ENCODE measurements around the gene TRAPPC12. TPM values are rescaled to one million over a fixed set of nuclear protein-coding genes. Genes with fewer than 3 reads are reported as not detected.
A peak's percentile ranks its signal among the peaks of the same experiment; 100 is the strongest.
"Not testable (repeated sequence)": the region's sequence is repeated elsewhere in the genome, so short reads cannot be mapped to it uniquely, and the experiment has no call there.

The TRAPPC12 gene
- polyA plus RNA-seq, 1 donor: 74.8 TPM

DNA sequence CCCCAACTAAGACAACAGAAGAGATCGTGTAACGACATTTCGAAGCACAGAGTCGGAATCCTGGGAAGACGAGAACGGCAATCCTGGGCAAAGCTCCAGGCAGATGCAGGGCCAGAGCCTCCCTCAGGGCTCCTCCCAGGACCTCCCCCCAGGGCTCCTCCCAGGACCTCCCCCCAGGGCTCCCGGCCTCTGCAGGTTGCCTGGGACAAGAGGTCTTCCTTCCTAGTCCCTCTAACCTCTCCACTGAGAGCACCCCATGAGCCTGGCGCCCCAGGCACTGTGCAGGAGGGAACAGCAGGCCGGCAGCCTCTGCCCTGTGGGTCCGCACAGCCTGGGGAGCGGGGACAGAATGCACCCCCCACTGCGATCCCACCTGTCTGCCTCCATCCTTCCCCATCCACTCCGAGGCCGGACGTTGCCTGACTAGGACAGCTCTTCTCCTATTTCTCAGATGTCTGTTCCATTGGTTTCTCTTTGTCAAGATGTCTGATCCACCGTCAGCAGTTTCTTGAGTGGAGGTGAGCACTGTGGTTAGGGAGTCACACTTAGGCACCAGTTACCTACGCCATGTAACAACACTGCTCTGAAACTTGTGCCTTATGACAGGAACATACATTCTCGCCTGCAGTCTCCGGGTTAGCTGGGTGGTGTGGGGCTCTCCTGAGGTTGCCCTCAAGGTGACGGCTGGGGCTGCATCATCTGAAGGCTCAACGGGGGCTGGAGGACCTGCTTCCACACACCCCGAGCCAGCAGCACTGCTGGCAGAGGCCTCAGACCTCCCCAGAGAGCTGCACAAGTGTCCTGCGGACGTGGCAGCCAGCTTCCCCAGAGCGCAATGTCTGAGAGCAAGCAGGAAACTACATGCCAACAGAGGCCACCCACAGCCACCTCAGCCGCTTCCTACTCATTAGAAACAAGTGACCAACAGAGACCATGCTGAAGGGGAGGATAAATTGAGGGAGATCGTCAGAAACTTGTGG lies 111.0 kb downstream of the TRAPPC12 start:
- Histone ChIP-seq H3K27ac (ENCODE audit: low read length) (no peak overlapping the region), H3K27me3 (ENCODE audit: control insufficient read depth, insufficient read depth, low read length) (no peaks in the 10 kb centered on the region), H3K4me3 (ENCODE audit: low read length) (no peak overlapping the region), H3K36me3 (ENCODE audit: control insufficient read depth, insufficient read depth, low read length) (peaks cover 4% of the 10 kb centered on the region), H3K9me3 (ENCODE audit: control insufficient read depth, low read depth, low read length) (peaks cover 4% of the 10 kb centered on the region), H3K4me1 (ENCODE audit: control insufficient read depth, insufficient read depth, low read length) (peaks cover 14% of the 10 kb centered on the region)
- DNase-seq: no peak
- WGBS (ENCODE audit: insufficient coverage, low lambda C conversion rate): 57% methylated on average over 1 of the region's 27 CpGs

DNA sequence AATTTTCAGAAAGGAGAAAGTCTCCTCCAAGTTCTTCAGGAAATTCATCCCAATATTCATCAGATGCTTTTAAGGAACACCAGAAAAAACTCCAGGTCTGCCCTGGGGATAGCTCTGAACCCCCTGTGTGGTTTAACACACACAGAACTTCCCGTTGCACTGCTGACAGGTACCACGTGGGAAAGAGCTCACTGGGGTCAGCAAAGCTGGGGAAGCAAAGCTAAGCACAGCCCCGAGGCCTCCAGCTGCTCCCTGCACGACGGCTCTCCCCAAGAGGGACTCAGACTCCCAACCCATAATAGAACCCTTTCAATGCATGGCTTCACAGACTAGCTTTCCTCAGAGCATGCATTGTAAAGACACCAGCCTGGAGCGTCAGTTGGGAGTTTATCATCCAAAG lies 111.8 kb downstream of the TRAPPC12 start:
- peaks cover 4% of the 10 kb centered on the region for H3K36me3 ChIP-seq (ENCODE audit: control insufficient read depth, insufficient read depth, low read length)
- no CpG with 5 or more reads among the region's 6 CpGs for WGBS (ENCODE audit: insufficient coverage, low lambda C conversion rate)
- peaks cover 14% of the 10 kb centered on the region for H3K4me1 ChIP-seq (ENCODE audit: control insufficient read depth, insufficient read depth, low read length)
- H3K27me3 ChIP-seq (ENCODE audit: control insufficient read depth, insufficient read depth, low read length): no peaks in the 10 kb centered on the region
- no peak overlapping the region for H3K27ac ChIP-seq (ENCODE audit: low read length)
- no peak for DNase-seq
- H3K9me3 ChIP-seq (ENCODE audit: control insufficient read depth, low read depth, low read length): peaks cover 4% of the 10 kb centered on the region
- no peak overlapping the region for H3K4me3 ChIP-seq (ENCODE audit: low read length)

DNA sequence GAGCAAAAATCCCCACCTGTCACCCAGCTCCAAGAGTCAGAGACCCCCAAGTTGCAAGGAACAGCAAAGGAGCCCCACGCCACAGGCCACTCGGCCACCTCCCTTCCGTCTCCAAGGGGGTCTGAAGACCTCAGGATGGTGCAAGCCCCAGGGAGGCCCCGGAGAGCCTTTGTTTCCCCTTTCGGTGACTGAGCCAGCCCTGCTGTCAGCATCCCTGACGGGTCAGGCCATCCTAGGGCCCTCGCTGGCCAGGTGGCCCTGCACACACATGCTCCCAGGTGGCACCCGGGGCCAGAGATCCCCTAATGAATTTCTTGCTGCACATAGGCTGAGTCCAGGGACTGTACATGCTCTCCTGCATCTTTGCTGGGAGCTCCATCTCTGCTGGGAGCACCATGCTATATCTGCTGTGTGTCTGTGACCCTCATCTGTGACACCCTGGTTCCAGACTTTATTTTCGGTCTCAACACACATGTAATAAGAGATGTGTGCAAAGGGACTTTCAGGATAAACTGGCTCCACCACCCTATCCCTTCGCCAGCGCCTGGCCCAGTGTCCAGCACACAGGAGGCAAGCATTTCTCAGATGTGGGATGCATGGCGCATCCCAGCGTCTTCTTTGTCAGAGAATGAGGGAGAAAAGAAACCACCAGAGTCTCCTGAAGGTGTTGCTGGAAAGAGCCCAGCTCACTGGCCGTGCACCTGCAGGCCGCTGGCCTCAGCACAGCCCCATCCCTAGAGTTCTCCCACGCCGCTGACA lies 112.4 kb downstream of the TRAPPC12 start:
- DNase-seq: no peak
- Histone ChIP-seq H3K27me3 (ENCODE audit: control insufficient read depth, insufficient read depth, low read length) (no peaks in the 10 kb centered on the region), H3K9me3 (ENCODE audit: control insufficient read depth, low read depth, low read length) (peaks cover 4% of the 10 kb centered on the region), H3K4me3 (ENCODE audit: low read length) (no peak overlapping the region), H3K4me1 (ENCODE audit: control insufficient read depth, insufficient read depth, low read length) (peaks cover 14% of the 10 kb centered on the region), H3K36me3 (ENCODE audit: control insufficient read depth, insufficient read depth, low read length) (peaks cover 7% of the 10 kb centered on the region), H3K27ac (ENCODE audit: low read length) (no peak overlapping the region)
- WGBS (ENCODE audit: insufficient coverage, low lambda C conversion rate): no CpG with 5 or more reads among the region's 17 CpGs

DNA sequence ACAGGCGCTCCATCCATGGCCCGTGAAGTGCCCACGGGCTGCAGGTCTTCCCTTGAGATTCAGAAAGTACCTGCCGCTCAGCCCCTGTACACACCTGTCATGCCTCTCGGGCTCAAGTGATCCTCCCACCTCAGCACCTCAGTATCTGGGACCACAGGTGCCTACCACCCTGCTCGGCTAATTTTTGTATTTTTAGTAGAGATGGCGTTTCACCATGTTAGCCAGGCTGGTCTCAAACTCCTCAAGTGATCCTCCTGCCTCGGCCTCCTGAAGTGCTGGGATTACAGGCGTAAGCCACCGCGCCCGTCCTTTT lies 112.9 kb downstream of the TRAPPC12 start:
- not testable (repeated sequence) for H3K27me3 ChIP-seq (ENCODE audit: control insufficient read depth, insufficient read depth, low read length); H3K9me3 ChIP-seq (ENCODE audit: control insufficient read depth, low read depth, low read length); H3K4me3 ChIP-seq (ENCODE audit: low read length); DNase-seq; H3K27ac ChIP-seq (ENCODE audit: low read length)
- no CpG with 5 or more reads among the region's 12 CpGs for whole genome bisulfite sequencing (ENCODE audit: insufficient coverage, low lambda C conversion rate)
- Histone ChIP-seq H3K36me3 (ENCODE audit: control insufficient read depth, insufficient read depth, low read length) (peaks cover 12% of the 10 kb centered on the region), H3K4me1 (ENCODE audit: control insufficient read depth, insufficient read depth, low read length) (peaks cover 14% of the 10 kb centered on the region)

DNA sequence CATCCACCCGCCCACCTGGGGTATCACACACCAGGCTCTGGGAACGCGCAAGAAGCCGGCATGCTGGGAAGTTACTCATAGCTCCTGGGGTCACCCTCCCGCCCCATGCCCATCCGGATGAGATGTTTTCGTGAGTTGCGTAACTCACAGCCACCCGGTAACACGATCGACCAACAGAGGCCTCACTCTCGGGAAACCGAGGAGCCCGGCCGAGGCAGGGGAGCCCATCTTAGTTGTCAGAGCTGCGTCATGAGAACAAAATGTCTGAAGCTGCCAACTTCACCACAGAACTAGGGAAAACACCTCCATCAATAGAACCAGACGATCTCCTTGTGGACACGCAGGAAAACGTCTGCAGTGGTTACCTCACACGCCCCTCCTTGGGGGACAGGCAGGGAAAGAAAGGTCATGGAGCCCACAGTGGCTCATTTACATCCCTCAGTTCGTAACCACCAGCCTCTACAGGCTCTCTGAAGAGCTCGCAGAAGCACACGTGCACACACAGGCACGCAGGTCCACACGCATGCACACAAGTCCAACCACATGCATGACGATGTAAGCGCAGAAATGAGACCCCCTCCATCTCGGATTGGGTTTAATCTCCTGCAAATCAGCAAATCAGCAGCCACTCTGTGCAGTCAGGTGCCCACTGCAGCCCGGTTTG lies 113.6 kb downstream of the TRAPPC12 start:
- H3K4me1 ChIP-seq (ENCODE audit: control insufficient read depth, insufficient read depth, low read length): peaks cover 14% of the 10 kb centered on the region
- peaks cover 4% of the 10 kb centered on the region for H3K9me3 ChIP-seq (ENCODE audit: control insufficient read depth, low read depth, low read length)
- no peaks in the 10 kb centered on the region for H3K27me3 ChIP-seq (ENCODE audit: control insufficient read depth, insufficient read depth, low read length)
- peaks cover 18% of the 10 kb centered on the region for H3K36me3 ChIP-seq (ENCODE audit: control insufficient read depth, insufficient read depth, low read length)
- no peak overlapping the region for H3K27ac ChIP-seq (ENCODE audit: low read length)
- H3K4me3 ChIP-seq (ENCODE audit: low read length): no peak overlapping the region
- DNase-seq: no peak
- WGBS (ENCODE audit: insufficient coverage, low lambda C conversion rate): no CpG with 5 or more reads among the region's 29 CpGs

DNA sequence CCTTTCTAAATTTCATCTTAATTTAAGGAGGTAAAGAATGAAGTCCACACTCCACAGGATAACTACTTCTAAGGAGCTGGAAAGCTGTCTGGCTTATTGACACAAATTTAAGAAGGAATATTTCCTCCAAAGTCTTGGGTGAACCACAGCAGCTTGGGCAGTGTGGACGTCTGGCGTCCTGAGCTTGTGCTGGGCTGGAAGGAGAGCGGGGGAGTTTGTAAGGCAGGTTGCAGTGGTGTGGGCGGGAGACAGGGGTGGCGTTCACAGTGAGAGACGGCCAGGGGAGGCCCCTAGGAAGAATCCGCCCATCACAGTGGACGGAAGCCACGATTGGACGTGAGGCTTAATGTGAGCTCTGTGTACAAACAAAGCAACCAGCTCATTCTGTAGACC lies 114.1 kb downstream of the TRAPPC12 start:
- Histone ChIP-seq H3K27ac (ENCODE audit: low read length) (peak overlapping the region; percentile 30), H3K4me3 (ENCODE audit: low read length) (peak overlapping the region; percentile 39), H3K36me3 (ENCODE audit: control insufficient read depth, insufficient read depth, low read length) (peaks cover 22% of the 10 kb centered on the region), H3K4me1 (ENCODE audit: control insufficient read depth, insufficient read depth, low read length) (peaks cover 14% of the 10 kb centered on the region), H3K9me3 (ENCODE audit: control insufficient read depth, low read depth, low read length) (peaks cover 4% of the 10 kb centered on the region), H3K27me3 (ENCODE audit: control insufficient read depth, insufficient read depth, low read length) (no peaks in the 10 kb centered on the region)
- WGBS (ENCODE audit: insufficient coverage, low lambda C conversion rate): no CpG with 5 or more reads among the region's 10 CpGs
- peak; percentile 42 to 77 for DNase-seq

DNA sequence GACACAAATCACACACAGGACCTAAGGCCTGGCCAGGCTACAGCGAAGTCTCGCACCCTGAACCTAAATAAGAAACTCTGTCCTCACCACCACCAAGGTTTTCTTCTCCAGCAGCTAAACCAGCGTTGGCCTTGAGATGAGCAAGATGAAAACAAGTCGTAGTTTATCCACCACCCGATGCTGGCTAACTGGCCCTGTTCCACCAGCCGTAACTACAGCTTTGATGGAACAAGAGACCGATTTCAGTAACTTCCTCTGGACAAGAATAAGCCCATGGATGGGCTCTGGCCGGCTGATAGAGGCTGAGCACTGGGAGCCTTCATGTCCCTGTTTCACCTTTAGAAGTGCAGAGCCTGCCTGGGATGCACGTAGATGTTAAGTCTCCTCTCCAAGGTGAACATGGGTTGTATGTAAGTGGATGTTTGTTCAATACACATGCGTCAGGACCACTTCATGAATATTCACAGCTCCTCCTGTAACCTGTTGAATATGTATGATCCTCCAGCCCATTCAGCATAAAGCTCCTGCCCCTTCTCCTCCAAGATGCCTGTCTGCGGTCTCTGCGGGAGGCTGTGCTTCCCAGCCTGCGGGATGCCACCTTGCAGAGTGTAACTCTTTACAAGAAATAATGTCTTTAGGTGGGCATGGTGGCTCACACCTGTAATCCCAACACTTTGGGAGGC lies 115.6 kb downstream of the TRAPPC12 start:
- H3K27me3 ChIP-seq (ENCODE audit: control insufficient read depth, insufficient read depth, low read length): no peaks in the 10 kb centered on the region
- H3K9me3 ChIP-seq (ENCODE audit: control insufficient read depth, low read depth, low read length): peaks cover 3% of the 10 kb centered on the region
- DNase-seq: no peak
- no CpG with 5 or more reads among the region's 13 CpGs for WGBS (ENCODE audit: insufficient coverage, low lambda C conversion rate)
- no peak overlapping the region for H3K27ac ChIP-seq (ENCODE audit: low read length)
- peaks cover 10% of the 10 kb centered on the region for H3K4me1 ChIP-seq (ENCODE audit: control insufficient read depth, insufficient read depth, low read length)
- no peak overlapping the region for H3K4me3 ChIP-seq (ENCODE audit: low read length)
- peaks cover 35% of the 10 kb centered on the region for H3K36me3 ChIP-seq (ENCODE audit: control insufficient read depth, insufficient read depth, low read length)

DNA sequence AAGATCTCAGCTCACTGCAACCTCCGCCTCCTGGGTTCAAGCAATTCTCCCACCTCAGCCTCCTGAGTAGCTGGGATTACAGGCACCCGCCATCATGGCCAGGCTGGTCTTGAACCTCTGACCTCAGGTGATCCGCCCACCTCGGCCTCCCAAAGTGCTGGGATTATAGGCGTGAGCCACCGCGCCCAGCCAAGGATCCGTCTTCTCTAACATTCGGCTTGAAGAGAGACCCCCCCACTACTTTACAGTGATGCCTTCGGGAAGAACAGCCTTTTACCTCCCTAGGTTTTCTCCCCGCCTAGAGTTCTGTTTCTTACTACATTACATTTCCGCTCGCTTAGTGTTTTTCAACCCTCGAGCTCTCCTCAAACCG lies 117.2 kb downstream of the TRAPPC12 start:
- H3K9me3 ChIP-seq (ENCODE audit: control insufficient read depth, low read depth, low read length); H3K4me1 ChIP-seq (ENCODE audit: control insufficient read depth, insufficient read depth, low read length); DNase-seq; H3K4me3 ChIP-seq (ENCODE audit: low read length); H3K27me3 ChIP-seq (ENCODE audit: control insufficient read depth, insufficient read depth, low read length); H3K27ac ChIP-seq (ENCODE audit: low read length): not testable (repeated sequence)
- peaks cover 45% of the 10 kb centered on the region for H3K36me3 ChIP-seq (ENCODE audit: control insufficient read depth, insufficient read depth, low read length)
- 100% methylated on average over 2 of the region's 15 CpGs for WGBS (ENCODE audit: insufficient coverage, low lambda C conversion rate)

DNA sequence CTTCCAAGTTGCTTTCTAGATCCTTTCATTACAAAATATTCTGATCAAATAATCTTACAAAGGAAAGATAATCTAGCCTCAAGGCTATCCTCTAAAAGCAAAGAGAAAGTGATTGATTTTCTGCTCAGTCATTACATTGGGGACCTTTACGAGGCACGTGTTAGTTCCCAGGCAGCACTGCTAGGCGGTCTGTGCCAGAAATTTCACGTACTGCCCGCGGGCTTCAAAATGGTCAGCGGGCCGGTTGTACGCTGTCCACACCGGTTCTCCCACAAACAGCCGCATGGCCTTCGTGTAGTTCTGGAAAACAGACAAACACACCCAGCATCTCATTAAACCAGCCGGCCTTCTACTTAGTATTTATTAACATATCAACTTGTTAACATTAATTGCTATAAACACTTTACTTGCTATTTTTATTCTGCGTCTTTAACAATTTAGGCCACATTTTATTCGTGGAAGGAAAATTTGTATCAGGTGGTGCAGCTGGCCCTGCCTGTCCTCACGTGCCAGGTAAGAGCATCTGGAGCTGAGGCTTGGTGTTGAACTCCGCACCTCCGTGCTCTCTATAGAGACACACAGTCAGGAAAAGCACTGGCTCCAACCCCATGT lies 119.4 kb downstream of the TRAPPC12 start:
- no peak overlapping the region for H3K4me3 ChIP-seq (ENCODE audit: low read length)
- no peak for DNase-seq
- H3K27ac ChIP-seq (ENCODE audit: low read length): no peak overlapping the region
- no CpG with 5 or more reads among the region's 18 CpGs for WGBS (ENCODE audit: insufficient coverage, low lambda C conversion rate)
- peaks cover 55% of the 10 kb centered on the region for H3K36me3 ChIP-seq (ENCODE audit: control insufficient read depth, insufficient read depth, low read length)
- H3K27me3 ChIP-seq (ENCODE audit: control insufficient read depth, insufficient read depth, low read length): no peaks in the 10 kb centered on the region
- peaks cover 2% of the 10 kb centered on the region for H3K4me1 ChIP-seq (ENCODE audit: control insufficient read depth, insufficient read depth, low read length)
- no peaks in the 10 kb centered on the region for H3K9me3 ChIP-seq (ENCODE audit: control insufficient read depth, low read depth, low read length)
